ENCODE measurements around the gene IMPACT.

DNA sequence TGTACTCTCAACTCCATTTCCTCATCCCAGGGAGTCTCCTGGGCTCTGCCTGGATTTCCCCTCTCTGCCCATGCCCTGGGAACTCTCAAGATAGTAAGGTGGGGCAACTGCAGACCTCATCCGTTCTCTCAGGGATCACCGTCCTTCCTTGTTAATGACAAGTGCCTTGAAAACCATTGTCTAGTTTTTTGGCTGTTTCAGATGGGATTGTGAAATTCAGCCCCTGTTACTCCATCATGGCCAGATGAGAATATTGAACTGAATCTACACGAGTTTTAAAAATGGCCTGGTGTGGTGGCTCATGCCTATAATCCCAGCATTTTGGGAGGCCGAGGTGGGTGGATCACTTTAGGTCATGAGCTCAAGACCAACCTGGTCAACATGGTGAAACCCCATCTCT lies 33.3 kb downstream of the IMPACT start:
- TF ChIP-seq POLR2AphosphoS5 (IDR thresholded peaks at IDR 0.05) (no peak), POLR2A (IDR thresholded peaks at IDR 0.05) (no peak)
- TF ChIP-seq, protein P1, sequence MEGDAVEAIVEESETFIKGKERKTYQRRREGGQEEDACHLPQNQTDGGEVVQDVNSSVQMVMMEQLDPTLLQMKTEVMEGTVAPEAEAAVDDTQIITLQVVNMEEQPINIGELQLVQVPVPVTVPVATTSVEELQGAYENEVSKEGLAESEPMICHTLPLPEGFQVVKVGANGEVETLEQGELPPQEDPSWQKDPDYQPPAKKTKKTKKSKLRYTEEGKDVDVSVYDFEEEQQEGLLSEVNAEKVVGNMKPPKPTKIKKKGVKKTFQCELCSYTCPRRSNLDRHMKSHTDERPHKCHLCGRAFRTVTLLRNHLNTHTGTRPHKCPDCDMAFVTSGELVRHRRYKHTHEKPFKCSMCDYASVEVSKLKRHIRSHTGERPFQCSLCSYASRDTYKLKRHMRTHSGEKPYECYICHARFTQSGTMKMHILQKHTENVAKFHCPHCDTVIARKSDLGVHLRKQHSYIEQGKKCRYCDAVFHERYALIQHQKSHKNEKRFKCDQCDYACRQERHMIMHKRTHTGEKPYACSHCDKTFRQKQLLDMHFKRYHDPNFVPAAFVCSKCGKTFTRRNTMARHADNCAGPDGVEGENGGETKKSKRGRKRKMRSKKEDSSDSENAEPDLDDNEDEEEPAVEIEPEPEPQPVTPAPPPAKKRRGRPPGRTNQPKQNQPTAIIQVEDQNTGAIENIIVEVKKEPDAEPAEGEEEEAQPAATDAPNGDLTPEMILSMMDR (IDR thresholded peaks at IDR 0.05): no peak

Data from breast epithelium (tissue), 3 donors.